ENCODE results near the gene DUSP19. TPM values are rescaled to one million over a fixed set of nuclear protein-coding genes. Genes with fewer than 3 reads are reported as not detected.
A peak's percentile ranks its signal among the peaks of the same experiment; 100 is the strongest.

Gene DUSP19
- total and polyA plus RNA-seq, 10 of the 15 experiments (the other 5 are each of a cell fraction or from before 2014, with no cell fraction given) = 0.16 to 1.7 (median 0.57) TPM

DNA sequence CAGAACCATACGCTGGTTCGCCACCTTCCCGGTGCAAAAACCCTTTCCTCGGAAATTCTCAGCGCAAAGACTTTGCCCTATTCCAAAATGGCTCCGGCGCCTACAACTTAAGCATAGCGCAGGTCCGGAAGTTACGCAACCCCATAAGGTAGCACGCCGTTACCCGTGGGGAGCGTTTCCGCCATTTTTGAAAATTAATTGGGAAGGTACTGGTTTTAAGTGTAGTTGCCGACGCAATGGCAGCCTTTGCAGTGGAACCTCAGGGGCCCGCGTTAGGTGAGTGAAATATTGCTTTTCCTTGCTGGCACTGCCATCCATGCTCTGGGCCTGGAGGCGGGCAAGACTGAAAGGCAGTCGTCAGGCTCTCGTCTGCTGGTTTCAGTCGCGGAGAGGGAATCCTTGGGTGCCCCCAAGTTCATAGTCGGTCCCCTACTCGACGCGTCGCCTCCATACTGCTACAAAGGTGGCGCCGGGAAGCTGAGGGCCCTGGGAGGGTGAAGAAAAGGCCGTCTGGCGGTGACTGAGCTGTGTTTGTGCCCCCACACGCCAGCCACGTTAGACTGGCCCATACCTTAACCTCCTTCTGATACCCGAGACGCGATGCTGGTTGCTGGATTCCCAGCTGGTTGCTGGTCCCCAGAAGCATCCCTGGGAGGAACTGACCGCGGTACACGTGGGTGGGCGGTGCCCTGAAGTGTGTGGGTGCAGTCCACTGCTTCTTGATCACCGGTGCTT lies 45.8 kb downstream of the DUSP19 start, which contains the start of gene NUP35:
Gene NUP35 (plus strand): TSS at position 222 of the 735 bp plus-strand sequence. CDS start 15 bp downstream, at position 237.
- peak within 1 kb of the TSS; percentile 81 for H3K9ac ChIP-seq (ENCODE audit: control insufficient read depth, insufficient read depth, low read length)
- H3K79me2 ChIP-seq (ENCODE audit: control insufficient read depth, insufficient read depth, low read length) = peaks cover 40% of the 10 kb centered on the region
- intact Hi-C loops (cut with micrococcal nuclease; ENCODE audit: unreplicated experiment) (no loop called here), in situ Hi-C loops (cut with MboI) (no loop called here)
- BruUV-seq (replicated peaks) = TSS peak; percentile 81
- H3K36me3 ChIP-seq (ENCODE audit: control insufficient read depth in 2 of 2, insufficient read depth in 2 of 2, low read length in 1 of 2) = no peaks in the 10 kb centered on the region
- no peaks in the 10 kb centered on the region for H4K20me1 ChIP-seq (ENCODE audit: control insufficient read depth, insufficient read depth)
- ChIA-PET RAD21 (ENCODE audit: unreplicated experiment) (no interaction called here), CTCF (interaction anchor here (1.0 to 1.6 kb wide), 3 partner anchors 13 to 45 kb away, joined by 3 to 4 read pairs (median 3); no protein-coding TSS in a partner anchor), SMC1A (ENCODE audit: uncharacterized antibody, unreplicated experiment) (interaction anchor here (0.8 to 1.1 kb wide), 2 partner anchors 12 to 37 kb away, joined by 3 read pairs; no protein-coding TSS in a partner anchor), POLR2A (interaction anchor here (1.0 to 1.6 kb wide), 3 partner anchors 38 to 90 kb away, joined by 3 to 6 read pairs (median 4); partner anchors contain the start of gene DUSP19)
- peak within 1 kb of the TSS; percentile 78 for H3K4me3 ChIP-seq
- H3K27me3 ChIP-seq (replicated peaks in 1 of 2; ENCODE audit: control insufficient read depth in 2 of 2, insufficient read depth in 2 of 2, low read length in 1 of 2) = no peaks in the 10 kb centered on the region
- DNase-seq (ENCODE audit: low read depth, low spot score) = peak; percentile 65
- WGBS (ENCODE audit: insufficient coverage, insufficient replicate concordance, low lambda C conversion rate, missing lambda C conversion rate) = under 1% methylated on average over 43 of the region's 43 CpGs
- FAIRE-seq = peak; percentile 87
- peak within 1 kb of the TSS; percentile 95 for H2AFZ ChIP-seq (ENCODE audit: control insufficient read depth, low read depth, low read length)
- H3K9me3 ChIP-seq (replicated peaks; ENCODE audit: control insufficient read depth, insufficient read depth, low read length) = no peaks in the 10 kb centered on the region
- H3K27ac ChIP-seq (ENCODE audit: control insufficient read depth, insufficient read depth) = peak within 1 kb of the TSS; percentile 89
- peaks cover 4% of the 10 kb centered on the region; the same call in 1 of the 2 replicates for H3K4me1 ChIP-seq (ENCODE audit: control insufficient read depth, insufficient read depth, low read length)
- H3K4me2 ChIP-seq (ENCODE audit: control insufficient read depth, insufficient read depth) = peak within 1 kb of the TSS; percentile 88
- peak; percentile 93 for ATAC-seq
- TF ChIP-seq, protein P1, sequence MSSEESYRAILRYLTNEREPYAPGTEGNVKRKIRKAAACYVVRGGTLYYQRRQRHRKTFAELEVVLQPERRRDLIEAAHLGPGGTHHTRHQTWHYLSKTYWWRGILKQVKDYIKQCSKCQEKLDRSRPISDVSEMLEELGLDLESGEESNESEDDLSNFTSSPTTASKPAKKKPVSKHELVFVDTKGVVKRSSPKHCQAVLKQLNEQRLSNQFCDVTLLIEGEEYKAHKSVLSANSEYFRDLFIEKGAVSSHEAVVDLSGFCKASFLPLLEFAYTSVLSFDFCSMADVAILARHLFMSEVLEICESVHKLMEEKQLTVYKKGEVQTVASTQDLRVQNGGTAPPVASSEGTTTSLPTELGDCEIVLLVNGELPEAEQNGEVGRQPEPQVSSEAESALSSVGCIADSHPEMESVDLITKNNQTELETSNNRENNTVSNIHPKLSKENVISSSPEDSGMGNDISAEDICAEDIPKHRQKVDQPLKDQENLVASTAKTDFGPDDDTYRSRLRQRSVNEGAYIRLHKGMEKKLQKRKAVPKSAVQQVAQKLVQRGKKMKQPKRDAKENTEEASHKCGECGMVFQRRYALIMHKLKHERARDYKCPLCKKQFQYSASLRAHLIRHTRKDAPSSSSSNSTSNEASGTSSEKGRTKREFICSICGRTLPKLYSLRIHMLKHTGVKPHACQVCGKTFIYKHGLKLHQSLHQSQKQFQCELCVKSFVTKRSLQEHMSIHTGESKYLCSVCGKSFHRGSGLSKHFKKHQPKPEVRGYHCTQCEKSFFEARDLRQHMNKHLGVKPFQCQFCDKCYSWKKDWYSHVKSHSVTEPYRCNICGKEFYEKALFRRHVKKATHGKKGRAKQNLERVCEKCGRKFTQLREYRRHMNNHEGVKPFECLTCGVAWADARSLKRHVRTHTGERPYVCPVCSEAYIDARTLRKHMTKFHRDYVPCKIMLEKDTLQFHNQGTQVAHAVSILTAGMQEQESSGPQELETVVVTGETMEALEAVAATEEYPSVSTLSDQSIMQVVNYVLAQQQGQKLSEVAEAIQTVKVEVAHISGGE (CRISPR knock-in tag; IDR thresholded peaks at IDR 0.05) = no peak
- TF ChIP-seq ZZZ3 (IDR thresholded peaks at IDR 0.05; ENCODE audit: control insufficient read depth, insufficient read length, low read depth) = no peak
- no peak for TF ChIP-seq FOS (IDR thresholded peaks at IDR 0.05; ENCODE audit: borderline replicate concordance, extremely low read depth, insufficient read length)
- TF ChIP-seq, protein P2, sequence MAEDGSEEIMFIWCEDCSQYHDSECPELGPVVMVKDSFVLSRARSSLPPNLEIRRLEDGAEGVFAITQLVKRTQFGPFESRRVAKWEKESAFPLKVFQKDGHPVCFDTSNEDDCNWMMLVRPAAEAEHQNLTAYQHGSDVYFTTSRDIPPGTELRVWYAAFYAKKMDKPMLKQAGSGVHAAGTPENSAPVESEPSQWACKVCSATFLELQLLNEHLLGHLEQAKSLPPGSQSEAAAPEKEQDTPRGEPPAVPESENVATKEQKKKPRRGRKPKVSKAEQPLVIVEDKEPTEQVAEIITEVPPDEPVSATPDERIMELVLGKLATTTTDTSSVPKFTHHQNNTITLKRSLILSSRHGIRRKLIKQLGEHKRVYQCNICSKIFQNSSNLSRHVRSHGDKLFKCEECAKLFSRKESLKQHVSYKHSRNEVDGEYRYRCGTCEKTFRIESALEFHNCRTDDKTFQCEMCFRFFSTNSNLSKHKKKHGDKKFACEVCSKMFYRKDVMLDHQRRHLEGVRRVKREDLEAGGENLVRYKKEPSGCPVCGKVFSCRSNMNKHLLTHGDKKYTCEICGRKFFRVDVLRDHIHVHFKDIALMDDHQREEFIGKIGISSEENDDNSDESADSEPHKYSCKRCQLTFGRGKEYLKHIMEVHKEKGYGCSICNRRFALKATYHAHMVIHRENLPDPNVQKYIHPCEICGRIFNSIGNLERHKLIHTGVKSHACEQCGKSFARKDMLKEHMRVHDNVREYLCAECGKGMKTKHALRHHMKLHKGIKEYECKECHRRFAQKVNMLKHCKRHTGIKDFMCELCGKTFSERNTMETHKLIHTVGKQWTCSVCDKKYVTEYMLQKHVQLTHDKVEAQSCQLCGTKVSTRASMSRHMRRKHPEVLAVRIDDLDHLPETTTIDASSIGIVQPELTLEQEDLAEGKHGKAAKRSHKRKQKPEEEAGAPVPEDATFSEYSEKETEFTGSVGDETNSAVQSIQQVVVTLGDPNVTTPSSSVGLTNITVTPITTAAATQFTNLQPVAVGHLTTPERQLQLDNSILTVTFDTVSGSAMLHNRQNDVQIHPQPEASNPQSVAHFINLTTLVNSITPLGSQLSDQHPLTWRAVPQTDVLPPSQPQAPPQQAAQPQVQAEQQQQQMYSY (CRISPR knock-in tag; IDR thresholded peaks at IDR 0.05) = no peak
- 0 out of 2 replicates have a peak, but pooled peaks have one; percentile 48 for TF ChIP-seq LARP7 (IDR thresholded peaks at IDR 0.05)
- peak; percentile 86 for TF ChIP-seq POLR2AphosphoS5 (IDR thresholded peaks at IDR 0.05; ENCODE audit: low read length)
- peak; percentile 12 for TF ChIP-seq RELA (IDR thresholded peaks at IDR 0.05; ENCODE audit: borderline replicate concordance, partially characterized antibody)
- no peak for TF ChIP-seq KAT2A (conservative IDR thresholded peaks at IDR 0.05; ENCODE audit: control insufficient read depth, low read depth, low read length)
- no peak for TF ChIP-seq CHD1 (IDR thresholded peaks at IDR 0.05; ENCODE audit: low read depth, low read length)
- TF ChIP-seq IRF4 (IDR thresholded peaks at IDR 0.05; ENCODE audit: low read depth, low read length) = 0 out of 2 replicates have a peak, but pooled peaks have one; percentile 48
- TF ChIP-seq NBN (IDR thresholded peaks at IDR 0.05) = no peak
- no peak for TF ChIP-seq ZSCAN29 (IDR thresholded peaks at IDR 0.05)
- 0 out of 2 replicates have a peak, but pooled peaks have one; percentile 25 for TF ChIP-seq HDAC2 (IDR thresholded peaks at IDR 0.05)
- TF ChIP-seq NFIC (IDR thresholded peaks at IDR 0.05; ENCODE audit: low read depth, low read length) = no peak; the same call in 1 of the 2 replicates
